Measurements from ENCODE around the gene LAMP1. TPM values are rescaled to one million over a fixed set of nuclear protein-coding genes. Genes with fewer than 3 reads are reported as not detected.

LAMP1 gene
- total and polyA plus RNA-seq, 4 experiments from 2014 or later = 20.5 to 126 (median 76.9) TPM

- Histone ChIP-seq H3K27me3 (ENCODE audit: insufficient read depth, low read length) (no peaks in the 10 kb centered on the region), H3K4me3 (ENCODE audit: low read length in 2 of 2) (no peak overlapping the region), H3K27ac (ENCODE audit: low read depth, low read length) (no peak overlapping the region), H3K36me3 (ENCODE audit: insufficient read depth, low read length) (no peaks in the 10 kb centered on the region), H3K4me1 (ENCODE audit: insufficient read depth, low read length) (no peaks in the 10 kb centered on the region), H3K9me3 (ENCODE audit: control insufficient read depth in 1 of 2, low read length in 2 of 2) (no peaks in the 10 kb centered on the region)
- POLR2A ChIA-PET (ENCODE audit: partially characterized antibody) = no interaction called here
- no peaks in the 10 kb centered on the region for H3K36me3 Mint-ChIP-seq
- H3K4me3 Mint-ChIP-seq = no peak overlapping the region
- H3K27ac Mint-ChIP-seq = no peak overlapping the region
- no peak for DNase-seq
- CTCF ChIA-PET (ENCODE audit: partially characterized antibody) = no interaction called here
- no peaks in the 10 kb centered on the region for H3K9me3 Mint-ChIP-seq
- H3K4me1 Mint-ChIP-seq = no peaks in the 10 kb centered on the region
- intact Hi-C loops (cut with micrococcal nuclease) = no loop called here
- H3K27me3 Mint-ChIP-seq = peaks cover 3 to 7% of the 10 kb centered on the region in 2 donors
Observed at GRCh38 chr13:113354831-113355610, 58.0 kb downstream of the LAMP1 start.

DNA sequence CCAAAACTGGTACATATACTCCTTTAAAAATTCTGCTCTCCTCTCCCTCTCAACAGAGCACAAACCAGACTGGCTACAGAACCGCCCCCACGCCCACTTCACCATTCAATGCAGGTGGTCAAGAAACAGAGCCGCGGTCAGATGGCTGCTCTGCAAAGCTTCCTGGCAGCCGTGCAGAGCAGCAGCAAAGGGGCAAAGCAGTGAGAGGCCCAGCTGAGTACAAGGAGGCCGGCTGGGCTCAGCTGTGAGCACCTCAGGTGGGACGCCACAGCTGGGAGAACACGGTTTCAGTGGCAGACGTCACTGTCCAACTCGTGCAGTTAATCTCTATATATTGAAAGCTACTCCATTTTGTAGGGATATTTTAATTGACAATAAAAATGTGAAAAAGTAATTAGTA lies 58.6 kb downstream of the LAMP1 start:
- no peaks in the 10 kb centered on the region for H3K4me1 Mint-ChIP-seq
- Histone ChIP-seq H3K27ac (ENCODE audit: low read depth, low read length) (no peak overlapping the region), H3K9me3 (ENCODE audit: control insufficient read depth in 1 of 2, low read length in 2 of 2) (no peaks in the 10 kb centered on the region), H3K4me3 (ENCODE audit: low read length in 2 of 2) (no peak overlapping the region), H3K27me3 (ENCODE audit: insufficient read depth, low read length) (no peaks in the 10 kb centered on the region), H3K4me1 (ENCODE audit: insufficient read depth, low read length) (no peaks in the 10 kb centered on the region), H3K36me3 (ENCODE audit: insufficient read depth, low read length) (no peaks in the 10 kb centered on the region)
- no peaks in the 10 kb centered on the region for H3K9me3 Mint-ChIP-seq
- no peak overlapping the region for H3K4me3 Mint-ChIP-seq
- intact Hi-C loops (cut with micrococcal nuclease) = no loop called here
- POLR2A ChIA-PET (ENCODE audit: partially characterized antibody) = no interaction called here
- H3K36me3 Mint-ChIP-seq = no peaks in the 10 kb centered on the region
- H3K27ac Mint-ChIP-seq = no peak overlapping the region
- DNase-seq = no peak
- CTCF ChIA-PET (ENCODE audit: partially characterized antibody) = no interaction called here
- peaks cover 2 to 12% of the 10 kb centered on the region in 2 donors for H3K27me3 Mint-ChIP-seq

- DNase-seq = no peak
- Mint-ChIP-seq H3K9me3 (no peaks in the 10 kb centered on the region), H3K27me3 (peaks cover 2 to 12% of the 10 kb centered on the region in 2 donors), H3K4me3 (no peak overlapping the region), H3K4me1 (no peaks in the 10 kb centered on the region), H3K36me3 (no peaks in the 10 kb centered on the region), H3K27ac (peak overlapping the region in 1 of 7 donors; percentile 35)
- ChIA-PET CTCF (ENCODE audit: partially characterized antibody) (no interaction called here), POLR2A (ENCODE audit: partially characterized antibody) (no interaction called here)
- no peaks in the 10 kb centered on the region for H3K36me3 ChIP-seq (ENCODE audit: insufficient read depth, low read length)
- H3K4me1 ChIP-seq (ENCODE audit: insufficient read depth, low read length) = no peaks in the 10 kb centered on the region
- no peaks in the 10 kb centered on the region for H3K9me3 ChIP-seq (ENCODE audit: control insufficient read depth in 1 of 2, low read length in 2 of 2)
- H3K4me3 ChIP-seq (ENCODE audit: low read length in 2 of 2) = no peak overlapping the region
- no peak overlapping the region for H3K27ac ChIP-seq (ENCODE audit: low read depth, low read length)
- no peaks in the 10 kb centered on the region for H3K27me3 ChIP-seq (ENCODE audit: insufficient read depth, low read length)
- intact Hi-C loops (cut with micrococcal nuclease) = no loop called here
Observed at GRCh38 chr13:113356596-113356995, 59.6 kb downstream of the LAMP1 start.

DNA sequence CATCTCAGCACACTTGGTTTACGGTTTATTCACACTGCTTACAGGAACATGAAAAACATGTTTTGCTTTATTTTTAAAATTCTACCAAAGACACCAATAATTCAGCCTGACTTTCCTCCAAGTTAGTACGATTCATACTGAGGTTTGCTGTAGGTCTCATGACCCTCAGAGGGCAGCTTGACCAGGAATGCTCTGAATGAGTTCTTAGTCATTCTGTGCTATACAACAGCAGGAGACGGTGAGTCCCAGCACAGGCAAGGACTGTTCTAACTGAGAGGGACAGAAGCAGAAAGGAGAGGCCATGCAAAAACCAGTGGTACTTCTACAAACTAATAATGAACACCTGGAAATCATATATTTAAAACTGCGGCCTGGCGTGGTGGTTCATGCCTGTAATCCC lies 60.5 kb downstream of the LAMP1 start:
- no peak overlapping the region for H3K4me3 Mint-ChIP-seq
- H3K27ac Mint-ChIP-seq = no peak overlapping the region
- H3K36me3 ChIP-seq (ENCODE audit: insufficient read depth, low read length) = no peaks in the 10 kb centered on the region
- H3K27ac ChIP-seq (ENCODE audit: low read depth, low read length) = no peak overlapping the region
- H3K36me3 Mint-ChIP-seq = no peaks in the 10 kb centered on the region
- DNase-seq = no peak
- CTCF ChIA-PET (ENCODE audit: partially characterized antibody) = no interaction called here
- POLR2A ChIA-PET (ENCODE audit: partially characterized antibody) = no interaction called here
- H3K4me3 ChIP-seq (ENCODE audit: low read length in 2 of 2) = no peak overlapping the region
- intact Hi-C loops (cut with micrococcal nuclease) = no loop called here
- peaks cover 0 to 12% of the 10 kb centered on the region in 2 donors for H3K27me3 Mint-ChIP-seq
- peaks cover under 1% of the 10 kb centered on the region for H3K27me3 ChIP-seq (ENCODE audit: insufficient read depth, low read length)
- H3K4me1 ChIP-seq (ENCODE audit: insufficient read depth, low read length) = no peaks in the 10 kb centered on the region
- no peaks in the 10 kb centered on the region for H3K9me3 Mint-ChIP-seq
- peaks cover 0 to under 1% (median under 1%) of the 10 kb centered on the region in 4 donors for H3K4me1 Mint-ChIP-seq
- H3K9me3 ChIP-seq (ENCODE audit: control insufficient read depth in 1 of 2, low read length in 2 of 2) = no peaks in the 10 kb centered on the region

DNA sequence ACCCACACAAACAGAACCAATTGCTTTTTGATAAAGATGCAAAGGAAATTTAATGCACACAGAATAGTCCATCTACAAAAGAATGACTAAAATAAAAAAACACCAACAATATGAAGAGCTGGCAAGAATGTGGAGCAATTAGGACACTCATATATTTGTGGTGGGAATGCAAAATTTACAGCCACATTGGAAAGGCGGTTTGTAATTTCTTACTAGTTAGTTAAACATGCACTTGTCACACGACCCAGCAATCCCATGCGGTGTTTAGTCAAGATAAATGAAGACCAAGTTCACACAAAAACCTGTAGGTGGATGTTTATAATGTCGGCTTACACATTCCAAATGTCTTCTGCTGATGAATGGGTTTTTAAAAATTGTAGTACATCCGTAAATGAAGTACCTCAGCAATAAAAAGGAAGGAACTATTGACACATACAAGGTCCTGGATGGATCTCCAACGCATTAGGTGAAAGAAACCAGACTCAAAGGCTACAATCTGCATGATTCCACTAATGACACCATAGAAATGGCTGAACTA lies 61.7 kb downstream of the LAMP1 start:
- no peak overlapping the region for H3K4me3 Mint-ChIP-seq
- H3K9me3 Mint-ChIP-seq = no peaks in the 10 kb centered on the region
- POLR2A ChIA-PET (ENCODE audit: partially characterized antibody) = no interaction called here
- CTCF ChIA-PET (ENCODE audit: partially characterized antibody) = no interaction called here
- peaks cover 5% of the 10 kb centered on the region for H3K27me3 ChIP-seq (ENCODE audit: insufficient read depth, low read length)
- peaks cover 2 to 4% (median 4%) of the 10 kb centered on the region in 4 donors for H3K4me1 Mint-ChIP-seq
- DNase-seq = no peak
- H3K27ac ChIP-seq (ENCODE audit: low read depth, low read length) = no peak overlapping the region
- no peak overlapping the region for H3K4me3 ChIP-seq (ENCODE audit: low read length in 2 of 2)
- intact Hi-C loops (cut with micrococcal nuclease) = no loop called here
- no peaks in the 10 kb centered on the region for H3K4me1 ChIP-seq (ENCODE audit: insufficient read depth, low read length)
- H3K27me3 Mint-ChIP-seq = peaks cover 0 to 15% of the 10 kb centered on the region in 2 donors
- no peaks in the 10 kb centered on the region for H3K36me3 Mint-ChIP-seq
- no peaks in the 10 kb centered on the region for H3K36me3 ChIP-seq (ENCODE audit: insufficient read depth, low read length)
- no peak overlapping the region for H3K27ac Mint-ChIP-seq
- no peaks in the 10 kb centered on the region for H3K9me3 ChIP-seq (ENCODE audit: control insufficient read depth in 1 of 2, low read length in 2 of 2)

GRCh38 chr13:113359571-113359970 lies 62.5 kb downstream of the LAMP1 start:
- no peaks in the 10 kb centered on the region for H3K9me3 ChIP-seq (ENCODE audit: control insufficient read depth in 1 of 2, low read length in 2 of 2)
- intact Hi-C loops (cut with micrococcal nuclease) = no loop called here
- H3K27me3 Mint-ChIP-seq = peaks cover 0 to 15% of the 10 kb centered on the region in 2 donors
- H3K27ac Mint-ChIP-seq = no peak overlapping the region
- no peaks in the 10 kb centered on the region for H3K4me1 ChIP-seq (ENCODE audit: insufficient read depth, low read length)
- CTCF ChIA-PET (ENCODE audit: partially characterized antibody) = no interaction called here
- H3K4me3 ChIP-seq (ENCODE audit: low read length in 2 of 2) = no peak overlapping the region
- DNase-seq = no peak
- H3K4me1 Mint-ChIP-seq = peaks cover 2 to 4% (median 4%) of the 10 kb centered on the region in 4 donors
- peaks cover 6% of the 10 kb centered on the region for H3K27me3 ChIP-seq (ENCODE audit: insufficient read depth, low read length)
- no peaks in the 10 kb centered on the region for H3K36me3 ChIP-seq (ENCODE audit: insufficient read depth, low read length)
- POLR2A ChIA-PET (ENCODE audit: partially characterized antibody) = no interaction called here
- no peaks in the 10 kb centered on the region for H3K36me3 Mint-ChIP-seq
- no peaks in the 10 kb centered on the region for H3K9me3 Mint-ChIP-seq
- no peak overlapping the region for H3K27ac ChIP-seq (ENCODE audit: low read depth, low read length)
- H3K4me3 Mint-ChIP-seq = no peak overlapping the region

- H3K4me1 ChIP-seq (ENCODE audit: insufficient read depth, low read length) = no peaks in the 10 kb centered on the region
- Mint-ChIP-seq H3K27ac (no peak overlapping the region), H3K36me3 (no peaks in the 10 kb centered on the region), H3K4me1 (peaks cover 2 to 8% (median 5%) of the 10 kb centered on the region in 4 donors), H3K9me3 (no peaks in the 10 kb centered on the region), H3K4me3 (no peak overlapping the region), H3K27me3 (peaks cover 2 to 15% of the 10 kb centered on the region in 2 donors)
- H3K27me3 ChIP-seq (ENCODE audit: insufficient read depth, low read length) = peaks cover 11% of the 10 kb centered on the region
- H3K9me3 ChIP-seq (ENCODE audit: control insufficient read depth in 1 of 2, low read length in 2 of 2) = no peaks in the 10 kb centered on the region
- no peak for DNase-seq
- no peaks in the 10 kb centered on the region for H3K36me3 ChIP-seq (ENCODE audit: insufficient read depth, low read length)
- H3K4me3 ChIP-seq (ENCODE audit: low read length in 2 of 2) = no peak overlapping the region
- no peak overlapping the region for H3K27ac ChIP-seq (ENCODE audit: low read depth, low read length)
- intact Hi-C loops (cut with micrococcal nuclease) = no loop called here
- ChIA-PET POLR2A (ENCODE audit: partially characterized antibody) (no interaction called here), CTCF (ENCODE audit: partially characterized antibody) (no interaction called here)
Observed at GRCh38 chr13:113360446-113360845, 63.4 kb downstream of the LAMP1 start.

All from CD4-positive, alpha-beta memory T cell (primary cell).